C4-2B (cell line): Measurements from ENCODE around the gene CC2D2A.

ENCODE experiments used
- H3K27ac ChIP-seq: fragments of 450-650 bp; 2 replicates; pipeline ENCODE4 v1.5.1; 2017
- CTCF ChIP-seq: fragments of 450-650 bp; conservative IDR thresholded peaks from 2 replicates; pipeline ENCODE4 v1.5.1; 2017; ENCODE audit warnings: mild to moderate bottlenecking
- ZFX ChIP-seq: fragments of 450-650 bp; IDR thresholded peaks from 2 replicates; pipeline ENCODE4 v1.6.1; 2017

CC2D2A gene

DNA sequence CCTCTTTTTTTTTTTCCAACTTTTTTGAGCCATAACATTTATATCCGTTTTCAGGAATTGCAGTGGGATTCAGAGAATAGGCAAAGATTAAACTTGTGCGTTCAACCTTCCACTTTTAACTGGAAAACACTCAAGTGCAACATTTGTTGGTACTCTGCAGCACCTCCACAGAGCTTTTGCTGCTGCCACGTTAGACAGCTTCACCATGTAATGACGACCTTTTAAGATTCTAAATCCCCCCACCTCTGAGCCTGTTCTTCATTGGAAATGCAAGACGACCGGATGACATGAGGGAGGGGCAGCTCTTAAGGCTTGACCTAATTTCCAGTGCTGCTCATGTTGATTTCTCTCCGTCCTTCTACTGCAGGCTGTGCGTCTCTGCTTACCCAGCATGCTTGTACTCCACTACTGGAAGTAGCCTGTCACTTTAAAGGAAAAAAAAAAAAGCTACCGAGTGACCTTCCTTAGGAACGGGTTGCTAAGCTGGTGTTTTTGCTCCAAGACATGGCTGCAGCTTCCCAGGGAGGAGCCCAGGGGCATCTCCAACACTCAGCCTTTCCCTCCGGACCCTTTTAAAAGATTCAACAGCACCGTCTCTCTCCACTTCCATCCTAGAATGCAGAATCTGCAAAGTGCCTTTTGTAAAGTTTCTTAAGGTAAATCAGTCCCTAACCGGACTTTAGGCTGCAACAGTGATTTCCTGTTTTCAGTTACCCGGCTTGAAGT is at the start of gene CC2D2A:
CC2D2A (plus strand) TSS at position 481 of the 726 bp plus-strand sequence. CDS start 6,051 bp downstream, outside the sequence.
- no peak within 1 kb of the TSS for H3K27ac ChIP-seq
- TF ChIP-seq CTCF (no peak), ZFX (no peak)

DNA sequence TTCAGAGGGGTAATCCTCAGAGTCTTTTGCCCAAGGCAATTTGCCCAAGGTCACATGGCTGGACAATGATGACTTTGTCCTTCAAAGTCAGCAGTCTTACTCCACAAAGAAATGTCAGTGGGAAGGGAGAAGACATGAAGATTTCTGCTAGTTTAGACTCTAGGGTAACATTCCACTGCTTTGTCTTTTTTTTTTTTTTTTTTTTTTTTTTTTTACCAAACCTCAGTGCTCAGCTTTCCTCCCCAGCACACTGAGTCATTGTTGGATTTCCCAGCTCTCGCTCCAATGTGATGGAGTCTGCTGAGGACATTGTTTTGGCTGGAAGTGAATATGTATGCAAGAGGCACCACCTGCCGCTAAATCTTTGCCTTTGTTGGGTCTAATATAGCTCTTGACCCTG is 49.0 kb upstream of the CC2D2A start:
- no peak overlapping the region for H3K27ac ChIP-seq
- TF ChIP-seq ZFX = no peak
- TF ChIP-seq CTCF = no peak

GRCh38 chr4:15423285-15423711 is 46.4 kb upstream of the CC2D2A start:
- TF ChIP-seq ZFX (no peak), CTCF (no peak)
- H3K27ac ChIP-seq = no peak overlapping the region

DNA sequence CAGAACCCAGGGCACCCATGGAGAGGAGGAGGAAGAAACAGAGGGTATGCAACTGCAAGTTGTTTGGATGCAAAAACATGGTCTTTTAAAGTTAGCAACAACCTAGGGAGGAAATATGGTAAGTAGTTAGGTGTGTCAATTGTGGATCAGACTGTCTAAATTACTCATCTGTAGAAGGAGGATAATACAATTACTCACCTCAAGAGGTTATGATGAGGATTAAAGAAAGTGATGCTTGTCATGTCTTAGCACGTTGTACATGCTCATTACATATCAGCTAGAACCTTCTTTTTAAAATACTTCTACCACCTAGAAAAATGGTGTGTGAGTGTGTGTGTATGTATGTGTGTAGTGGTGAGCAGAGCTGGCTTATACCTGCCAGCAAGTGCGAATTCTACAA is 44.2 kb upstream of the CC2D2A start:
- H3K27ac ChIP-seq = no peak overlapping the region
- TF ChIP-seq ZFX = no peak
- TF ChIP-seq CTCF = no peak

GRCh38 chr4:15427161-15427560 is 42.5 kb upstream of the CC2D2A start:
- no peak overlapping the region for H3K27ac ChIP-seq
- TF ChIP-seq ZFX (no peak), CTCF (no peak)

- H3K27ac ChIP-seq = no peak within 1 kb of the TSS
- TF ChIP-seq CTCF (no peak), ZFX (no peak)
Measured at GRCh38 chr4:15427701-15428100, 42.0 kb upstream of the CC2D2A start, which contains the start of gene C1QTNF7. C1QTNF7 (plus strand) TSS chr4:15428033; CDS start chr4:15435744, 7,711 bp downstream.

GRCh38 chr4:15428611-15429010 is 41.1 kb upstream of the CC2D2A start:
- H3K27ac ChIP-seq = no peak overlapping the region
- no peak for TF ChIP-seq ZFX
- no peak for TF ChIP-seq CTCF
